Activated CD4-positive, alpha-beta T cell treated with anti-CD3 and anti-CD28 coated beads, Interleukin-10, Interleukin-2, amounts not matched to agents 100 ng/mL and 50 ng/mL, durations not matched to agents 16 hours and 8 hours (primary cell): Measurements from ENCODE around the gene SPACA7.
"Not testable (repeated sequence)": the region's sequence is repeated elsewhere in the genome, so short reads cannot be mapped to it uniquely, and the experiment has no call there.

Experiments
- DNase-seq: peaks from one replicate; pipeline ENCODE4 v3.0.0-alpha.2; 2020

SPACA7 gene

GRCh38 chr13:112431734-112432133, 55.6 kb downstream of the SPACA7 start:
- no peak for DNase-seq

DNA sequence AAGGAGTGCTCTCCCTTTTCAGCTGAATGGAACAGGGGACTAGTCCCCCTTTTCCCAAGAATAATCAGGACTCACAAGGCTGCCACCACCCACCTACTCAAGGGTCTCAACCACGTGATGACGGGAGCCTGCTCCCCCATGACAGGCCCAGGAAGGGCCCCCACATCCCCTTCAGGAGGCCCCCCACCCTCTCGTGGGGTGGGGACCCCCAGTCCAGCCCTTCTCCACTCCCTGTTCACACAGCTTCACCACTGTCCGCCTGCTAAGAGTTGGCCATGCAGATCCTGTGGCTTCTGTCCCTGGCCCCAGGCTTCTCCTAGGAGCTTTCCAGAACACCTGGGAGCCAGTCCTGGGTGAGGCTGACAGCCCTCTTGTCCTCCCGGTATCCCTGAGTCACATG, 56.6 kb downstream of the SPACA7 start:
- DNase-seq: not testable (repeated sequence)

GRCh38 chr13:112433517-112433916, 57.4 kb downstream of the SPACA7 start:
- not testable (repeated sequence) for DNase-seq

DNA sequence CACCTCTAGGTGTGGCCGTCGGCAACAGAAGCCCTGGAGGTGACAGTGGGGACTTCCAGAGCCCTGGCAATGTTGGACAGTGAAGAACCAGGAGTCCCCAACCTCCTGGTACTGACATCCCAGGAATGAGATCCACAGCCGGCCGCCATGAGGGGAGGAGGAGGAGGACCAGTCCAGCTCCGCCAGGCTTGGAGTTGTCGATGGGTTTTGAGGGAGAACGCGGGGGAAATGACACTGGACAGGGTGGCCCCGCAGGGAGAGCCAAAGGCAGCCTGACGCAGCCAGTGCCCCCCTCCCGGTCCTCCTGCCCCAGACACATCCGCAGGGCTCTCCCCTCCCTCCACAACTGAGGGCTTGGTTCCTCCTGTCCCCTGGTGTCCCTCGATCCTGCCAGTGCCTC, 57.9 kb downstream of the SPACA7 start:
- no peak for DNase-seq

GRCh38 chr13:112434937-112435523, 58.9 kb downstream of the SPACA7 start:
- DNase-seq: no peak

DNA sequence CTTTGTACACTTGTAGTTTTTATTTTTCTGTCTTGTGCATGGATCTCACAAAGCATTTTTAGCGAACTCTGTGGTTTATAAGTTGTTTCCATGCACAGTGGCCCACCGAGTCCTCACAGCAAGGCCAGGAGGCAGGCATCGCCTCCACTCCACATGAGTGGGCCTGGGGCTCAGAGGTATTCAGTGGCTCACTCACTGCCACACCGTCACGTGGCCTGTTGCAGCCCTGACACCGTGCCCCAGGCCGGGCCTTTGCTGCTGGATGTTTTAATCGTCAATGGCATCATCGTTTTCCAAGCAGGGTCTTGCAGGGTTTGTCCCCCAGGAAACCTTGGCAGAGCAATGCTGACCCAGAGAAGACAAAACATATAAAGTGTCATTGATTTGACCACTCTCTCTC, 59.8 kb downstream of the SPACA7 start:
- DNase-seq: no peak

DNA sequence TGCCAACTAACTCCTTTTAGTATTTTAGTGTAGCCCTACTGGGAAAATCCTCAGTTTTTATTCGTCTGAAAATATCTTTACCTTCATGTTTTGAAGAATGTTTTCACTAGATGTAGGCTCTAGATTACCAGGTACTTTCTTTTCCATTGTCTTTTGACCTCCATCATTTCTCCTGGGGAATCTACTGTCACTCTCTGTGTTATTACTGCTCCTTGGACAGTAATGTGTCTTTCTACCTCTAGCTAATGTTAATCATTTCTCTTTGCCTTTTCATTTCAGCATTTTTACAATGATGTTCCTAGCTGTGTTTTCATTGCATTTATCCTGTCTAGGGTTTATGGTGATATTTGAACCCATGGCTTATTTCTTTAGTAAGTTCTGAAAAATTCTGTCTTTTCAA, 61.9 kb downstream of the SPACA7 start:
- DNase-seq: no peak

GRCh38 chr13:112438515-112438914, 62.4 kb downstream of the SPACA7 start:
- DNase-seq: no peak

DNA sequence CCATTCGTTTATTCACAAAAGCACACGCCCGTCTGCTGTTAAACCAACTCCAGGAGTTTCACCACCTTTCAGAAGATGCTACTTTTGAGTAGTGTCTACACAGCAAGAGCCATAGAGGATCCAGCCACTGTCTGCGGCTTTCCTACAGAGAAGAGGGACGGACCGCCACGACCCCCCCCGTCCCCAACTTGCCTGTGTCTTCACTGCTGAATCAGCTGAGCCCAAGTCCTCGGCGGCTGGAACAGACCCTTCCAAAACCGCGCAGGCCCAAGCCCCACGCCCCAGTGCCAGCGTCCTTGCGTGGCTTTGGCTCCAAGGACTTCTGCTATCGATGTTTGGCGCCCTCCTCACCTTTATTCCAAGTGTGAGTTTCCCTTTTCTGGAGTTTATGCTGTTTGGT, 65.1 kb downstream of the SPACA7 start:
- DNase-seq: no peak

DNA sequence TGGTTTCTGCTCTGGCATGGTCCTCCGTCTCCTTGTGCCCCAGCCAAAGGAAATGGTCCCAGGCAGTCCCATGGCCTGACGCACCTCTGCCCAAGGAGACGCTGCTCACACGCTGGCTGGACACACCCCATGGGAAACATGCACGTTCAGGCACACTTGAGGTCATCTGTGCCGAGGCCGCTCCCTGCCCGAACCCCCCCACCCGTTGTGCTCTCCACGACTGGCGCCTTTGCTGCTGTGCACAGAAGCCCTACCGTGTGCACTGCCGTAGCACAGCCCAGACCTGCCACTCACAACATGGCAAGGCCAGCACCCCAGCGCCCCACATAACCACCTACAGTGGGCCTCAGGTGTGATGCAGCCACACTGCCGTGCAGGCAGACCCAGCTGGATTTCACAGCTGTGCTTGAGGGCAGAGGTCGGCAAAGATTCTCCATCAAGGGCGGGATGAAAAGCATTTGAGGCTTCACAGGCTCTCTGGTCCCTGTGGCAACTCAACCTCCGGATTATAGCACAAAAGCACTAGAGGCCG, 65.7 kb downstream of the SPACA7 start:
- no peak for DNase-seq

GRCh38 chr13:112442483-112443090, 66.4 kb downstream of the SPACA7 start:
- DNase-seq: no peak

- DNase-seq: peak; percentile 18
Measured at GRCh38 chr13:112443191-112443994, 67.2 kb downstream of the SPACA7 start.

GRCh38 chr13:112443995-112444311, 67.8 kb downstream of the SPACA7 start:
- DNase-seq: peak; percentile 66

- no peak for DNase-seq
Measured at GRCh38 chr13:112444416-112445399, 68.6 kb downstream of the SPACA7 start.

GRCh38 chr13:112445411-112446271, 69.5 kb downstream of the SPACA7 start:
- no peak for DNase-seq

- no peak for DNase-seq
Measured at GRCh38 chr13:112446347-112446861, 70.2 kb downstream of the SPACA7 start.

DNA sequence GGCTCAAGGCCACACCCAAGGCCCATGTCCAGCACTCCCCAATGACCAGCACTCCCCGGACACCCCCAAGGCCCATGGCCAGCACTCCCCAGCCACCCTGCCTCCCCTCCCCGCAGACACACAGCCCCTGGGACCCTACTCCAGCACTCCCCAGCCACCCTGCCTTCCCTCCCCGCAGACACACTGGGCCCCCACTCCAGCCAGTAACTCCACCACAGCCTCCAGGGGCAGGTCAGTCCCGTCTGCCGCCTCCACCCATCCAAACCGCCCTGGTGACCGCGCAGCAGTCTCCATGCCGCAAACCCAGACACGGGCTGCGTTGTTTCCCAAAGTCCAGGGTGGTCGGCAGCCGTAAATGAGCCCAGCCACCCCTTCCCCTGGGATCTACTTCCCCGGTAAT, 70.7 kb downstream of the SPACA7 start:
- DNase-seq: no peak

GRCh38 chr13:112447306-112447705, 71.2 kb downstream of the SPACA7 start:
- no peak for DNase-seq

GRCh38 chr13:112447761-112448603, 71.8 kb downstream of the SPACA7 start:
- DNase-seq: no peak
